Endothelial cell of umbilical vein (primary cell): ENCODE results near the gene PIM2.

Source experiments
- EZH2 ChIP-seq: IDR thresholded peaks from 2 replicates; pipeline ENCODE4 v1.6.1; 2012; ENCODE audit warnings: borderline replicate concordance, low read depth, mild to moderate bottlenecking, moderate library complexity, low read length, inconsistent platforms; ENCODE audit not compliant: severe bottlenecking
- JUN ChIP-seq: IDR thresholded peaks from 2 replicates; pipeline ENCODE4 v1.6.1; 2011; ENCODE audit warnings: borderline replicate concordance, low read depth; ENCODE audit not compliant: insufficient read length, insufficient read depth
- MYC ChIP-seq: IDR thresholded peaks from one replicate; pipeline ENCODE4 v1.6.1; 2011; ENCODE audit warnings: mild to moderate bottlenecking, low read depth, low read length
- POLR2A ChIP-seq: IDR thresholded peaks from 2 replicates; pipeline ENCODE4 v1.6.1; 2012; ENCODE audit warnings: low read depth, mild to moderate bottlenecking, control low read depth, low read length
- POLR2AphosphoS5 ChIP-seq: IDR thresholded peaks from 2 replicates; pipeline ENCODE4 v1.6.1; 2012; ENCODE audit warnings: low read depth, mild to moderate bottlenecking, control low read depth, low read length, moderate library complexity; ENCODE audit not compliant: insufficient read depth
- TF ChIP-seq, protein P1 (sequence below), 2 donors: IDR thresholded peaks; 1 replicate in 1 of 2; 2 replicates in 1 of 2; pipeline ENCODE4 v1.5.1; 2011; ENCODE audit warnings: low read length in 2 of 2, mild to moderate bottlenecking in 2 of 2, moderate library complexity in 2 of 2, control low read depth in 1 of 2, inconsistent platforms in 1 of 2, low read depth in 1 of 2; ENCODE audit not compliant: insufficient read depth in 1 of 2; ENCODE audit errors: extremely low read depth in 1 of 2

DNA sequence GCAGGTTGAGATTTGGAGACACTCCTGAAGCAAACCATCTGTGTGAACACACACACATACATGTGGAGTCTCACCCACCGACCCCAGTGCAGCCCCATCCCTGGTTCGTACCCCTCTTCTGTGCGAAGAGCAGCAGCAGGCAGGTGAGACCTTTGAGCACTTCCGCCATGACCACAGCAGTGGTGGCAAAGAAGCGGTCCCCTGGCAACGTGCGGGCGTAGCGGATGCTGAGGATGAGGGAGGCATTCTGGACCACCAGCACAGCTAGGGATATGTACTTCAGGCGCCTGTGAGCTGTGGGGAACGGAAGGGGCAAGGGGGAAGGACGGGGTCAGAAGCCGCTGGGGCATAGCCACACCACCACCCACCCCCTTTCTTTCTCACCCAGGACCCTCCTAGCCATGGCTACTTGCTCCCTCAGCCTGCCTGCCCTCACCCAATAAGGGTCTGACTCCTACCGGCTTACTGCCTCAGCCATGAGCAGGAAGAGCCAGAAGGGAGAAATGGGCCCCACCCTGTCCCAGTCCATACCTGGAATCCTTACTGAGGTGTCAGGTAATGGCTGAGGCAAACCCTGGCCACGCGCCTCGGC lies 9.0 kb downstream of the PIM2 start:
- TF ChIP-seq, protein P1, sequence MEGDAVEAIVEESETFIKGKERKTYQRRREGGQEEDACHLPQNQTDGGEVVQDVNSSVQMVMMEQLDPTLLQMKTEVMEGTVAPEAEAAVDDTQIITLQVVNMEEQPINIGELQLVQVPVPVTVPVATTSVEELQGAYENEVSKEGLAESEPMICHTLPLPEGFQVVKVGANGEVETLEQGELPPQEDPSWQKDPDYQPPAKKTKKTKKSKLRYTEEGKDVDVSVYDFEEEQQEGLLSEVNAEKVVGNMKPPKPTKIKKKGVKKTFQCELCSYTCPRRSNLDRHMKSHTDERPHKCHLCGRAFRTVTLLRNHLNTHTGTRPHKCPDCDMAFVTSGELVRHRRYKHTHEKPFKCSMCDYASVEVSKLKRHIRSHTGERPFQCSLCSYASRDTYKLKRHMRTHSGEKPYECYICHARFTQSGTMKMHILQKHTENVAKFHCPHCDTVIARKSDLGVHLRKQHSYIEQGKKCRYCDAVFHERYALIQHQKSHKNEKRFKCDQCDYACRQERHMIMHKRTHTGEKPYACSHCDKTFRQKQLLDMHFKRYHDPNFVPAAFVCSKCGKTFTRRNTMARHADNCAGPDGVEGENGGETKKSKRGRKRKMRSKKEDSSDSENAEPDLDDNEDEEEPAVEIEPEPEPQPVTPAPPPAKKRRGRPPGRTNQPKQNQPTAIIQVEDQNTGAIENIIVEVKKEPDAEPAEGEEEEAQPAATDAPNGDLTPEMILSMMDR (IDR thresholded peaks at IDR 0.05; ENCODE audit: extremely low read depth in 1 of 2, insufficient read depth in 1 of 2, low read depth in 1 of 2, low read length in 2 of 2), result no peak
- TF ChIP-seq EZH2 (no peak), POLR2A (no peak), MYC (no peak), JUN (no peak), POLR2AphosphoS5 (no peak)
